ENCODE measurements around the gene ABCC6.

GRCh38 chr16:16183562-16183961, 39.7 kb downstream of the ABCC6 start:
- TF ChIP-seq CTCF (IDR thresholded peaks at IDR 0.05) (no peak), POLR2A (IDR thresholded peaks at IDR 0.05) (no peak)

Data from ovary (tissue), 3 donors.